Activated naive CD8-positive, alpha-beta T cell treated with anti-CD3 and anti-CD28 coated beads, Interleukin-2, amount 10 ng/mL, durations not matched to agents 7 days and 5 days (primary cell): Measurements from ENCODE around the gene EHD2. TPM values are rescaled to one million over a fixed set of nuclear protein-coding genes. Genes with fewer than 3 reads are reported as not detected.
A peak's percentile ranks its signal among the peaks of the same experiment; 100 is the strongest.
"Not testable (repeated sequence)": the region's sequence is repeated elsewhere in the genome, so short reads cannot be mapped to it uniquely, and the experiment has no call there.

ENCODE experiments used
- ATAC-seq: fragments of 150-1000 bp; cut with Tn5 transposase; one replicate; pipeline ENCODE4 v1.10.0; 2021; ENCODE audit warnings: low read depth, moderate library complexity
- POLR2A ChIA-PET: fragments of 350-600 bp; sonication (Branson Sonifier 250); formaldehyde crosslinking; loops from one replicate; lab custom pipeline; 2021; ENCODE audit warnings: antibody characterized with exemption; lab: Charles Lee
- DNase-seq: peaks from one replicate; pipeline ENCODE4 v3.0.0; 2021
- H3K27ac Mint-ChIP-seq: one replicate; pipeline ENCODE4 v1.8.0; 2022; ENCODE audit warnings: mild to moderate bottlenecking, mixed read lengths
- H3K27me3 Mint-ChIP-seq: one replicate; pipeline ENCODE4 v1.8.0; 2022; ENCODE audit warnings: mild to moderate bottlenecking, moderate library complexity, mixed read lengths
- H3K36me3 Mint-ChIP-seq: one replicate; pipeline ENCODE4 v1.8.0; 2021; ENCODE audit warnings: mild to moderate bottlenecking, mixed read lengths
- H3K4me1 Mint-ChIP-seq: one replicate; pipeline ENCODE4 v1.8.0; 2021; ENCODE audit warnings: mixed read lengths
- H3K4me3 Mint-ChIP-seq: one replicate; pipeline ENCODE4 v1.8.0; 2022; ENCODE audit warnings: mild to moderate bottlenecking, moderate library complexity, mixed read lengths
- H3K9me3 Mint-ChIP-seq: one replicate; pipeline ENCODE4 v1.8.0; 2021; ENCODE audit warnings: mixed read lengths
- total RNA-seq, 2 experiments: library from RNA; stranded (reverse); gene quantifications; one replicate each; pipeline ENCODE4 v1.2.3, GENCODE V29; 2021

The EHD2 gene
- total RNA-seq, 2 experiments from 2014 or later: 0.22 to 0.23 TPM

DNA sequence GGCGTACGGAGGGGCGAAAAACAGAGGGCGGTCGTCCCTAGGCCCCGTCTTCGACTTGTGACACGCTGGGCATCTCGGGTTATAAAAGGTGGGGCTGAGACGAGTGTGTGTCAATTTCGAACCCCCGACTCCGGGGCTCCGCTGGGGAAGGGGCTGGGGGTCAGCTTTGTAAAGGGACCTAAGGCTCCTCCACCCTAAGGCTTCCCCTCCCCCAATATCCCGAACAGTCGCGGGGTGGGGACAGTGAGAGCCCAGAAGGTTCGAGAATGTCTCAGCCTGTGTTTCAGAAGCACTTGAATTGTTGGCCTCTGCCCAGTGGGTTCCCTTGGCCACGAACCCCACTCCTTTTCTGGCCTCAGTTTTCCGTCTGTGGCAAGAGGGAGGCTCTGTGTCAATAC is 65.7 kb downstream of the EHD2 start:
- POLR2A ChIA-PET: no interaction called here
- ATAC-seq: no peak
- no peaks in the 10 kb centered on the region for H3K27me3 Mint-ChIP-seq

DNA sequence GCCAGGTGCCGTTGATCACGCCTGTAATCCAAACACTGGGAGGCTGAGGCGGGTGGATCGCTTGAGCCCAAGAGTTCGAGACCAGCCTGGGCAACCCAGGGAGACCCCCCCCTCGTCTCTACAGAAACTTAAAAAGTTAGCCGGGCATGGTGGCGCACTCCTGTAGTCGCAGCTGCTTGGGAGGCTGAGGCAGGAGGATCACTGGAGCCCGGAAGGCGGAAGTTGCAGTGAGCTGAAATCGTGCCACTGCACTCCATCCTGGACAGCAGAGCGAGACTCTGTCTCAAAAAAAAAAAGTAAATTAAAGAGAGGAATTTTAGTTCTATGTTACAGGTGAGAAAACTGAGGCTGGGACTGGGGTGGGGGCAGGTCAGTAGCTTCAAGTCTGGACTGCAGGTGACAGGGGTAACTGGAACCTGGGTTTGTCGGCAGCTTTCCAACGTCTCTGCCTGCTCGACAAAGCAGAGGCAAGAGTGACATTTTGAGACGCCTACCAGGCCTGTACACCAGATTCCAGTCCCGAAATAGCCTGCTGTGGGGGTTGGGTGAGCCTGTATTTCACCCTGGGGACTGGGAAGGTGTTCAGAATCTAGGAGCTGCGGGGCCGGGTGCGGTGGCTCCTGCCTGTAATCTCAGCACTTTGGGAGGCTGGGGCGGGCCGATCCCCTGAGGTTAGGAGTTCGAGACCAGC is 66.4 kb downstream of the EHD2 start:
- POLR2A ChIA-PET: no interaction called here

More for the DNA sequence above, 65.7 kb downstream of the EHD2 start:
- Mint-ChIP-seq H3K4me1 (peaks cover 20% of the 10 kb centered on the region), H3K27ac (peak overlapping the region; percentile 97), H3K9me3 (no peaks in the 10 kb centered on the region), H3K4me3 (peak overlapping the region; percentile 99), H3K36me3 (peaks cover 10% of the 10 kb centered on the region)
- peak; percentile 48 for DNase-seq

DNA sequence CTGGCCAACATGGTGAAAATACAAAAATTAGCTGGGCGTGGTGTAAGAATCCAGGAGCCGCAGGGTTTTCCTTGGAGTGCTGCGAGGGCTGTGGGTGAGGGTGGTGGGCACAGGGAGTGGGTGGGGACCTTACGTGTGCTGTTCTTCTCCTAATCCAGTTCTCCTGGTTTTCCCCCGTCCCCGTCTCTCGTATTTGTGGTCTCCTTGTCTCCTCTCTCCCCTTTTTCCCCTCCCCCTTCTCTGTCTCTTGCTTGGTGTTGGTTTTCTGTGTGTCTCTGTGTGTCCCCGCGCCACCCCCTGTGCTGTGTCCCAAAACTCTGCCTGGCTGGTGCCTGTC is 67.0 kb downstream of the EHD2 start:
- POLR2A ChIA-PET: no interaction called here
- Mint-ChIP-seq H3K4me3 (peak overlapping the region; percentile 99), H3K36me3 (peaks cover 14% of the 10 kb centered on the region), H3K27me3 (no peaks in the 10 kb centered on the region), H3K4me1 (peaks cover 20% of the 10 kb centered on the region), H3K9me3 (no peaks in the 10 kb centered on the region), H3K27ac (peak overlapping the region; percentile 81)
- DNase-seq: no peak
- ATAC-seq: no peak

More for the DNA sequence above, 66.4 kb downstream of the EHD2 start:
- Mint-ChIP-seq H3K27me3 (no peaks in the 10 kb centered on the region), H3K36me3 (peaks cover 14% of the 10 kb centered on the region), H3K4me1 (peaks cover 20% of the 10 kb centered on the region), H3K9me3 (no peaks in the 10 kb centered on the region), H3K4me3 (peak overlapping the region; percentile 99), H3K27ac (peak overlapping the region; percentile 97)
- DNase-seq (no peak), ATAC-seq (no peak)

- DNase-seq (no peak), ATAC-seq (no peak)
- peaks cover 20% of the 10 kb centered on the region for H3K4me1 Mint-ChIP-seq
- POLR2A ChIA-PET: no interaction called here
- H3K4me3 Mint-ChIP-seq: no peak overlapping the region
- H3K27ac Mint-ChIP-seq: peak overlapping the region; percentile 59
- peaks cover 14% of the 10 kb centered on the region for H3K36me3 Mint-ChIP-seq
- H3K9me3 Mint-ChIP-seq: no peaks in the 10 kb centered on the region
- no peaks in the 10 kb centered on the region for H3K27me3 Mint-ChIP-seq
Measured at GRCh38 chr19:47781590-47782262, 68.5 kb downstream of the EHD2 start.

DNA sequence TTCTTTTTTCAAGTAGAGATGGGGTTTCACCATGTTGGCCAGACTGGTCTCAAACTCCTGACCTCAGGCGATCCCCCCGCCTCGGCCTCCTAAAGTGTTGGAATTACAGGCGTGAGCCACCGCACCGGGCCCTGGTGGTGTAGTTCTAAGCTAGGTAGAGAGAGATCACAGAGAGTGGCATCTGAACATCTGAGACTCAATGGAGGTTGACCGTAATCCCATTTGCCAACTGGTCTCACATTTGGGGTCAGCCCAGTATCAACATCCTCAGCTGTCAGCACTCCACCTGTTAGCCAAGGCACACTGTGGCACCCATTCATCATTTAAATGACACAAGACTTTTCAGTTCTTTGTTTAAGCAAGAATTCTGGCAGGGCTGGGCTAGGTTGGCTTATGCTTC is 73.3 kb downstream of the EHD2 start:
- ATAC-seq (no peak), DNase-seq (no peak)
- POLR2A ChIA-PET: no interaction called here
- peaks cover 2% of the 10 kb centered on the region for H3K4me1 Mint-ChIP-seq
- H3K9me3 Mint-ChIP-seq: no peaks in the 10 kb centered on the region
- H3K27ac Mint-ChIP-seq: no peak overlapping the region
- H3K4me3 Mint-ChIP-seq: no peak overlapping the region
- H3K27me3 Mint-ChIP-seq: no peaks in the 10 kb centered on the region
- H3K36me3 Mint-ChIP-seq: peaks cover 8% of the 10 kb centered on the region

GRCh38 chr19:47787307-47787706 is 74.1 kb downstream of the EHD2 start:
- DNase-seq, POLR2A ChIA-PET, H3K27me3 Mint-ChIP-seq, H3K4me1 Mint-ChIP-seq, H3K9me3 Mint-ChIP-seq, H3K36me3 Mint-ChIP-seq, H3K27ac Mint-ChIP-seq, H3K4me3 Mint-ChIP-seq, ATAC-seq: not testable (repeated sequence)

- H3K36me3 Mint-ChIP-seq, DNase-seq, H3K9me3 Mint-ChIP-seq, H3K27ac Mint-ChIP-seq, H3K27me3 Mint-ChIP-seq, POLR2A ChIA-PET, H3K4me3 Mint-ChIP-seq, H3K4me1 Mint-ChIP-seq, ATAC-seq: not testable (repeated sequence)
Measured at GRCh38 chr19:47789811-47790210, 76.6 kb downstream of the EHD2 start.

DNA sequence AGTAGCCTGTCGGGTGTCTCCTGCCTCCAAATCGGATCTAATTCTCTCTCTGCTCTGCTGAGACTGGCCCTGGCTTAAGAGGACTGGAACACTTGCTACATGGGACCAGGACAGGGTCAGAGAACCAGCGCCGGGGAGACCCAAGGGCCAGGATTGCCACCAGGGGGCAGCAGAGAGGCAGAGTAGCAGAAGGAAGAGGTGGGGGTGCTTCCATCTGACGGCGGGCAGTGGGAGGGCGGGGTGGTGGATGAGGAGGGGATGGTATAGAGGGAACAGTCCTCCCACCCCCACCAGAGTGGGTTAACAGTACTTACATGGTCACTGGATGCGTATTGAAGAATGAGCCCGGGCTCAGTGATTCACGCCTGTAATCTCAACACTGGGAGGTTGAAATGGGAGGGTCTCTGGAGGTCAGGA is 77.2 kb downstream of the EHD2 start:
- Mint-ChIP-seq H3K27ac (no peak overlapping the region), H3K27me3 (no peaks in the 10 kb centered on the region), H3K4me1 (no peaks in the 10 kb centered on the region), H3K4me3 (no peak overlapping the region), H3K9me3 (no peaks in the 10 kb centered on the region), H3K36me3 (no peaks in the 10 kb centered on the region)
- POLR2A ChIA-PET: no interaction called here
- DNase-seq (peak; percentile 84), ATAC-seq (peak; percentile 68)

DNA sequence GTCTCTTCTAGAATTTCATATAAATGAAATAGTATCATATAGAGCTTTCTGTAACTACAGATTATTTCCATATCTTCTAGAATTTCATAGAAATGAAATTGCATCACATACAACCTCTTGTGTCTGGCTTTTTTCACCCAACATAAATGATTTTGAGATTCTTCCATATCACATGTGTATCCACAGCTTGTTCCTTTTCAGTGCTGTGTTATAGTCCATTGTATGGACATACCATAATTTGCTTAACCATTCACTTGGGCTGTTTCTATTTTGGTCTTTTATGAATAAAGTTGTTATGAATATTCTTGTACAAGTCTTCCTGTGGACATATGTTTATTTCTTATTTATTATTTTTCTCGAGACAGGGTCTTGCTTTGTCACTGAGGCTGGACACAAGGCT is 79.4 kb downstream of the EHD2 start:
- no peak overlapping the region for H3K27ac Mint-ChIP-seq
- no peaks in the 10 kb centered on the region for H3K36me3 Mint-ChIP-seq
- no peak for DNase-seq
- H3K9me3 Mint-ChIP-seq: no peaks in the 10 kb centered on the region
- no peak overlapping the region for H3K4me3 Mint-ChIP-seq
- no peaks in the 10 kb centered on the region for H3K27me3 Mint-ChIP-seq
- POLR2A ChIA-PET: no interaction called here
- ATAC-seq: no peak
- H3K4me1 Mint-ChIP-seq: no peaks in the 10 kb centered on the region

Other genes with a start within 250 kb of the EHD2 start
- under 1 TPM in 1 of 2 experiments, not detected in 1; 0.20 TPM for gene SLC8A2, start 241.5 kb upstream of the EHD2 start, total RNA-seq
- 1 to 10 TPM; 8.0 to 8.6 TPM for gene KPTN, start 229.2 kb upstream of the EHD2 start, total RNA-seq
- 100 to 1,000 TPM in 1 of 2 experiments, 10 to 100 TPM in 1; 96.4 to 103 TPM for gene NAPA, start 198.4 kb upstream of the EHD2 start, total RNA-seq
- gene ZNF541, start 140.3 kb upstream of the EHD2 start, total RNA-seq: 1 to 10 TPM in 1 of 2 experiments, under 1 TPM in 1; 0.30 to 1.2 TPM
- gene BICRA, start 104.3 kb upstream of the EHD2 start, total RNA-seq: 10 to 100 TPM; 22.6 to 28.4 TPM
- gene NOP53, start 32.1 kb downstream of the EHD2 start, total RNA-seq: 100 to 1,000 TPM; 434 to 469 TPM
- gene SELENOW, start 65.3 kb downstream of the EHD2 start, total RNA-seq: 100 to 1,000 TPM; 116 to 120 TPM
- not detected for gene TPRX1, start 91.1 kb downstream of the EHD2 start, total RNA-seq
- under 1 TPM in 1 of 2 experiments, not detected in 1; 0.06 TPM for gene CRX, start 108.5 kb downstream of the EHD2 start, total RNA-seq
- gene TPRX2, start 145.8 kb downstream of the EHD2 start, total RNA-seq: not detected
- gene SULT2A1, start 172.9 kb downstream of the EHD2 start, total RNA-seq: not detected